ENCODE results near the gene NDUFAF2.

DNA sequence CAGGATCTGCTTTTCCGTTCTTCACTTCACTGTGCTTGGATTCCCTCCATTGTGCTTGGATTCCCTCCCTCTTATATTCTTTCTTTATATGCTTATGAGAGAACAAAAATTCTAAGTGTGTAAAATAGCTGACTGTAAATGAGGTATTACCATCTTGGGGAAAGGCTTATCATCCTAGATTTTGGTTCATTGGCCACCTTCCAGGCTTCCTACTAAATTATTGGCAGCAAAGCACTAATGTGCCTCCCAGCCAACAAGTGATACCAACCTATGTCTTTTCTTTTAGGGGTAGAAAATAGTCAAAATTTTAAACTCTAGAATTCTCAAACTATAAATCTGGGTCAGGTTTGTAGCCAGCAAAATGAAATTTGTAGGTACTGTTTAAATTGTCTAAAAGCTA, 52.7 kb downstream of the NDUFAF2 start:
- TF ChIP-seq, protein P1, sequence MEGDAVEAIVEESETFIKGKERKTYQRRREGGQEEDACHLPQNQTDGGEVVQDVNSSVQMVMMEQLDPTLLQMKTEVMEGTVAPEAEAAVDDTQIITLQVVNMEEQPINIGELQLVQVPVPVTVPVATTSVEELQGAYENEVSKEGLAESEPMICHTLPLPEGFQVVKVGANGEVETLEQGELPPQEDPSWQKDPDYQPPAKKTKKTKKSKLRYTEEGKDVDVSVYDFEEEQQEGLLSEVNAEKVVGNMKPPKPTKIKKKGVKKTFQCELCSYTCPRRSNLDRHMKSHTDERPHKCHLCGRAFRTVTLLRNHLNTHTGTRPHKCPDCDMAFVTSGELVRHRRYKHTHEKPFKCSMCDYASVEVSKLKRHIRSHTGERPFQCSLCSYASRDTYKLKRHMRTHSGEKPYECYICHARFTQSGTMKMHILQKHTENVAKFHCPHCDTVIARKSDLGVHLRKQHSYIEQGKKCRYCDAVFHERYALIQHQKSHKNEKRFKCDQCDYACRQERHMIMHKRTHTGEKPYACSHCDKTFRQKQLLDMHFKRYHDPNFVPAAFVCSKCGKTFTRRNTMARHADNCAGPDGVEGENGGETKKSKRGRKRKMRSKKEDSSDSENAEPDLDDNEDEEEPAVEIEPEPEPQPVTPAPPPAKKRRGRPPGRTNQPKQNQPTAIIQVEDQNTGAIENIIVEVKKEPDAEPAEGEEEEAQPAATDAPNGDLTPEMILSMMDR (IDR thresholded peaks at IDR 0.05): no peak
- no peak for TF ChIP-seq POLR2A (IDR thresholded peaks at IDR 0.05)
- TF ChIP-seq EP300 (IDR thresholded peaks at IDR 0.05): no peak
